ENCODE data around the gene MPC1. TPM values are rescaled to one million over a fixed set of nuclear protein-coding genes. Genes with fewer than 3 reads are reported as not detected.
A peak's percentile ranks its signal among the peaks of the same experiment; 100 is the strongest.
"Not testable (repeated sequence)": the region's sequence is repeated elsewhere in the genome, so short reads cannot be mapped to it uniquely, and the experiment has no call there.

Gene MPC1
- total RNA-seq, 1 donor from 2014 or later, result 69.7 TPM

DNA sequence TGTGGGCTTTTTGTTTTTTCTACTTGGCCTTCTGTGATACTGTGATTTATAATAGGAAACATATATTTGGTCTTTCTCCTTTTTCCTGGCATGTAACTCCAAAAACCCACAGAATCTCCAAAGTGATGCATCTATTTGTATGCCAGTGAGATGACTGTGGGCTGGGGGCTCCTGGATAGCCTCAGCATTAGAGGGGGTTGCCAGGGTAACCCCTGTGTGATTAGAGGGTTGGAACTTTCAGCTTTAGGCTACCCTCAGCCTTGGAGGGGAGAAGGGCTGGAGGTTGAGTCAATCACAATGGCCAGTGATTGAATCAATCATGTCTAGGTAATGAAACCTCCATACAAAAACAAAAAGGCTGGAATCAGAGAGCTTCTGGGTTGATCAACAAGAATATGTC lies 29.8 kb downstream of the MPC1 start:
- DNase-seq (ENCODE audit: low spot score in 2 of 2), result no peak
- no peak for FAIRE-seq

DNA sequence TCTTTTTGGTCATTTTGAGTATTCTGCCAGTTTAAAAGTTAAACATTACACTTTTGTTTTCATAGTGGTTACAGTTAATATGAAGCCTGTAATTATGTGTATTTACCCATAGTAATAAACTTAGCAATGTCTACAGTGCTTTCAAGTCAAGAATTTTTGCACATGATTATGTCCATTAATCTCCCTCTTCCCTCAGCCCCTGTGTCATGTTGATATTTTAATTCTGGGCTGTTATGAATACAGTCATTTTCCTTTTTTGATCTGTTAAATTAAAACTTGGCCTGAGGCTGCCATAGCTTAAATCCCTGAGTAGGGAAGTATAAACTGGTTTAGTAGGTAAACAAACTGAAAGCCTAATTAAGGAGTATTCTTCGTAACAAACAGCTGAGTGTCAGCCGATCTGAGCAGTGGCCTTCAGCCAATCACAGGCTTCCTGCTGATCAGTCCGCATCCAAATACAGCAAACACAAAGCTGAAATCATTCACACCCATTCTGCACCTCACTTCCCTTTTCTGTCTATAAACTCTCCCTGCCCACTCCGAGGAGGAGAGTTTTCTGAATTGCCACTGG lies 30.9 kb downstream of the MPC1 start:
- DNase-seq (ENCODE audit: low spot score in 2 of 2) (no peak), FAIRE-seq (no peak)

DNA sequence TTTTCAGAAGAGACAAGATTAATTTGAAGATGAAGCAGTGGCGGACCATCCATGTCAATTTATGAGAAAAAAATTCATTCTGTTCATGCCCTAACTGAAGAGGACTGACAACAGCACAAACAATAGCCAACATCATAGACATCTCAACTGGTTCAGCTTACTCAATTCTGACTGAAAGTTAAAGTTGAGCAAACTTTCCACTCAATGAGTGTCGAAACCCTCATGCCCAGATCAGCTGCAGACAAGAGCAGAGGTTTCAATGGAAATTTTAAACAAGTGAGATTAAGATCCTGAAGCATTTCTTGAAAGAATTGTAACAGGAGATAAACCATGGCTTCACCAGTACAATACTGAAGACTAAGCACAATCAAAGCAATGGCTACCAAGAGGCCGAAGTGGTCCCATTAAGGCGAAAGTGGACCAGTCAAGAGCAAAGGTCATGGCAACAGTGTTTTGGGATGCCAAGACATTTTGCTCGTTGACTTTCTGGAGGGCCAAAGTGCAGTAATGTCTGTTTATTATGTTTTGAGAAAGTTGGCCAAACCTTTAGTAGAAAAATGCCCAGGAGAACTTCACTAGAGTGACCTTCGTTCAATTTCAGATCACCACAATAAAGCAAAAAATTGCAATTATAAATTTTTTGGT lies 34.3 kb downstream of the MPC1 start:
- FAIRE-seq (no peak), DNase-seq (ENCODE audit: low spot score in 2 of 2) (no peak)

DNA sequence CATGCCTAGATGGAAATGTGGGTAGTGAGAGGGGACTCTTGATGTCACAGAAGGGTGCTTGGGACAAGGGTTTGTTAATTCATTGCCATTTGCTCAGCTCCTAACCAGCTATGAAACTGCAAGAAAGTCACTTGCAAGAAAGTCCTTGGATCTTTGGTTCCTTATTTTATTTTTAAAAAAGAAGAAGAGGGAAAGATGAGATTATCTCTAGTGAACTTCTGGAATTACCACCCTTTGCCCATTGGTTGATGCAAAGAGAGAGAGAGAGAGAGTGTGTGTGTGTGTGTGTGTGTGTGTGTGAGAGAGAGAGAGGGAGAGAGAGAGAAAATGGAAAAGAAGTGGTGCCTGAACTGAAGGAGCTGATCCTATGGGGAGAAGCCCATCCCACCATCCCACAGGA lies 35.8 kb downstream of the MPC1 start:
- DNase-seq (ENCODE audit: low spot score in 2 of 2), result no peak
- no peak for FAIRE-seq

DNA sequence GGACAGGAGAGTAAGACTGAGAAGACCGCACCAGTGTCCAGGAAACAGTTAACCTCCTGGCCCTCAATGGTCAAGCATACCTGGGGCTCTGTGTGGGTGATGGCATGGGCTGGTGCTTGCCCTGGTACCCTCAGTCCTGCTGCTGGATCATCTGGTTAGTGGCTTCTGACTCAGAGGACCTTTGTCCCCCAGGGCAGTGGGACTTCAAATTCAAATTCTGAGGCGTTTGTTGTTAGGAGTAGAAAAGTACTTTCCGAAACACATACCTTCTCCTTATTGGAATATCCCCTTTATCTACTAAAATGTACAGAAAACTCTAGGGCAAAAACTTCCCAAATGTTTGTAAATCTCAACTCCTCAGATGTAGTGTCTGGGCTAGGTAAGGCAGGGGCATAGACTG lies 36.3 kb downstream of the MPC1 start:
- FAIRE-seq, result no peak
- DNase-seq (ENCODE audit: low spot score in 2 of 2), result no peak

DNA sequence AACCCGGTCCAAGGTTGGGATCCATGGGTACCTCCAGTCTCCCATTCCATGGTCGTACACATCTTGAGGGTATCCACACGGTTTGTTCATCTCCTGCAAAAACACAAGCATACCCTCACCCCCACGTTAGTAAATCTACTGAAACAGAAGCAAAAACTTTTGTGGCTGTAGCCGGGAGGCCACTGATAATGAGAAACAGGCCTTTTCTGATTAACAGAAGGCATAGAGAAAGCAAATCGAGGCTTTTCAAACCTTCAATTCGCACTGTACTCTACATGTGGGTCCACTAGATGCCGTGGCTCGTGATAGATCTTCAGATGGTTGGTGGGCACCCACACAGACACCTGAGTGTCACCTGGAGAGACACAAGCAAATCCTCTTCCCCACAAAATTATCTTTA lies 37.1 kb downstream of the MPC1 start:
- FAIRE-seq; DNase-seq (ENCODE audit: low spot score in 2 of 2): not testable (repeated sequence)

DNA sequence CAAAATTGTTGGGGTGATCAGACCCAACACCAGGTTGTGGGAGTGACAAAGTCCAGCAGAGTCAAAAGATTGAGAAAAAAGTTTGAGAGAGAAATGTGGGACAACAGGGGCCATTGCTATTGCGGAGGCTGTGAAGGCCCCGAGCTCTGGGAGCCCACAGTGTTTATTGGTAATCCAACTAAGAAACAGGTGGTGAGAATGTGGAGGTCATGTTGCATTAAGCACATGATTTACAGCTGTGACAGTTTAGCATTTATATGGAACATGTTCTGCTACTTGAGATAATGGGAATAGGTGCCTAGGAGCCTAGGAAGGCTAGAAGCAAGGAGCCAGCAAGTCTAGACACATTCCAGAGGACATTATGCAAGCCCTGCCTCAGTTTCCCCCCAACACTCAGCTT lies 37.8 kb downstream of the MPC1 start:
- FAIRE-seq; DNase-seq (ENCODE audit: low spot score in 2 of 2): not testable (repeated sequence)

DNA sequence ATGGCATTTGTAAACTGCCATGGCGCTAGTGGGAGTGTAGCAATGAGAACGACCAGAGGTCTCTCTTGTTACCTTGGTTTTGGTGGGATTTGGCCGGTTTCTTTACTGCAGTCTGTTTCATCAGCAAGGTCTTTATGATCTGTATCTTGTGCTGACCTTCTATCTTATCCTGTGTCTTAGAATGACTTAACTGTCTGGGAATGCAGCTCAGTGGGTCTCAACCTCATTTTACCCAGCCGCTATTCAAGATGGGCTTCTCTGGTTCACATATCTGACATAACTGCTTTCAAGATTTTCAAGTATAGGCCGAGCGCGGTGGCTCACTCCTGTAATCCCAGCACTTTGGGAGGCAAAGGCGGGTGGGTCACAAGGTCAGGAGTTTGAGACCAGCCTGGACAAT lies 38.5 kb downstream of the MPC1 start:
- DNase-seq (ENCODE audit: low spot score in 2 of 2), result no peak
- no peak for FAIRE-seq

DNA sequence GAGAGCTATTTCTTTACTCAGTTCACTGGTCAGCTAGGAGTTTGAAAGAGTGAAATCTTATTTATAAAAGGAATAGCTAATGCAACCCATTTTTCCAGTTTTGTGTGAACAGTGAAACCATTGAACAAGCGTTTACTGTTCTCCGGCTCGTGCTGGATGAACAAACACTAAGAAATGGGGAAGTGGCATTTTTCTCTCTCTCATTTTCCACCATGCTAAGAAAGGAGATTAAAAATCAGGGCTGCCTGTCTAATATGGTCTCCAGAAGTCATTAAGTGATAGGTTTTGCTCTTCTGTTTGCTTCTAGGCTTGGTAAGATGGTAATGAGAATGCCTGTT lies 39.6 kb downstream of the MPC1 start:
- FAIRE-seq (no peak), DNase-seq (ENCODE audit: low spot score in 2 of 2) (no peak)

DNA sequence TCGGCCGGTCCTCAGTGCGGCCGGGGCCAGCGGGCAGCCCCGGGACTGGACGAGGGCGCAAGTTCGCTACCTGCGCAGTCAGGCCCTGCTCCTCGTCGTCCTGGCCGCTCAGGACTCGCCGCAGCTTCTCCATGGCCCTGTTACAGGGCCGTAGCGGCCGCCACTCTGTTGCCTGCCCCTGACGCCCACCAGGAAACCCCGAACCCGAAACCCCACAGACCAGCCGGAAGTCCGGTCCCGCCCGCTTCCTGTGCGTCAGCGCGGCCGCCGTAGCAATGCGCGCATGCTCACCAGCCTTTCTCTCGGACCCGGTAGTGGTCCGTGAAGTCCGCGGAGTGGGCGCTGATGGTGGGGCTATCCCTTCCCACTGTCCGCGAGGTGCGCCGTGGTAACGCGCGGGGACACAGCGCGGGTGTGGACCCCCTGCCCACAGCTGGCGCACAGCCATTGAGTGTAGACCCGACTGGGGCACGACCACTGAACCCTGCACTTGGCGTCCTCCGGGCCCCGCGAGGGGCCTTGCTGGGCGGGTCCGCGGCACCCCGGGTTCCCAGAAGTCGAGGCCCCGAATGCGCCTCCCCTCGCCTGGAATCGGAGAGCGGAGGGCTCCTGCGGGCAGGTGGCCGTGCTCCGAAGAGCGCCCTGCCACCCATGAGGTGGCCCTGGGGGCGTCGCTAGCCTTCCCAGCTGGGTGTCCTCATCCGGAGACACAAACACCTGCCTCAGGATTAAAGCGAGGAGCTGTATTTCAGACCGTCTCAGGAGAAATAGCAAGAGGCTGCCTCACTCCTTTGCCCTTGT lies 40.2 kb downstream of the MPC1 start, which contains the start of gene SFT2D1:
Gene SFT2D1 (minus strand): TSS at position 197 of the 801 bp plus-strand sequence. CDS start 64 bp downstream, at position 133.
- DNase-seq (ENCODE audit: low spot score in 2 of 2) (peak; percentile 86 to 91), FAIRE-seq (no peak)

DNA sequence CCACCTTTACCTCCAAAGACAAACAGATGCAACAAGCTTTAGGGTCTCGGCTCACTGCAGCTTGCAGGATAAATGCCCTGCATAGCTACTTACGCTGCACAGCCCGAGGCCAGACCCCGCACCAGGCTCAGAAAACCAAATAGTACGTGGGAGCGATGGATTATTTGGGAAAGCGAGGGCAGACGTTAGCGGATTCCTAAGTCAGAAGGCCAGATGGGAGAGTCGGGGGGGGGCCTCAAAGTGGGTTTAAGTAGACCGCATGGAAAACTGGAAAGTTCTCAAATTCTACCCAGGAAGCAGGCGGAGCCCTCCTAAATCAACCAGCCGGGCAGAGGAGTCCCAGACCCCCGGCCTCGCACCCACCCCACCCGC lies 40.8 kb downstream of the MPC1 start:
- no peak for FAIRE-seq
- DNase-seq (ENCODE audit: low spot score in 2 of 2), result no peak

DNA sequence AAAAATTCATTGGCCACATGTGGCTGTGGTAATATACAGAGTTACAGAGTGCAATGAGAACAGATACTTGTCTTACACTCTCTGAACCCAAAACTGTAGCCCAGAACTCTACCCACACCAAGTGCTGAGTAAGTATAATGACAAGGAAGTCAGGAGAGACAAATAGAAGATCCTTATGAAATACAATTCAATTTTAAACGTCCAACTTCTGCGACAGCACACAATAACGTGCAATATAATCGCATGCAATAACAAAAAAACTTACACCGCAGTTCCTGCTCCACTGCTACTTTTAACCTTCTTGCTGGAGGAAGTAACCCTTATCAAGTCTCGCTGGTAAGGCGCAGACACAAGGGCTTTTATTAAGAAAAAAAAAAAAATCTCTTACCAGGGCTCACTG lies 41.3 kb downstream of the MPC1 start:
- FAIRE-seq (no peak), DNase-seq (ENCODE audit: low spot score in 2 of 2) (no peak)

DNA sequence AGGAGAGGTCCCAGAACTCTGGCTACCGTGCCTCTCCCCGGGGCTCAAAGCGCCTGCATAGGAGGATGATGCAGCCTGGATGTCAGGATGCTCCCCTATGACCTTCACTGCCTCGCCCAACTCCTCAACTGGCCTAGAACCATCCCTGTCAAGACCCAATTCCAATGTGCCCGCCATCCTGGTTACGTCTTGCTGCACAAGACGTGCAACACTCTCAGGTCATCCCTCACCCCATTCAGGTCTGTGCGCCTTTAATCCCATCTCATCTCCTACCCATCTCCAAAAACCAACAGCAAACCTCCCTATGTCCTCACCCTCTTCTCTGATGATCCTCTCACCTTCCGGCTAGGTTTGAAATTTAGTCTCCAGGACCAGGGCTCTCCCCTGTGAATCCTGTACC lies 43.9 kb downstream of the MPC1 start:
- no peak for FAIRE-seq
- no peak for DNase-seq (ENCODE audit: low spot score in 2 of 2)

DNA sequence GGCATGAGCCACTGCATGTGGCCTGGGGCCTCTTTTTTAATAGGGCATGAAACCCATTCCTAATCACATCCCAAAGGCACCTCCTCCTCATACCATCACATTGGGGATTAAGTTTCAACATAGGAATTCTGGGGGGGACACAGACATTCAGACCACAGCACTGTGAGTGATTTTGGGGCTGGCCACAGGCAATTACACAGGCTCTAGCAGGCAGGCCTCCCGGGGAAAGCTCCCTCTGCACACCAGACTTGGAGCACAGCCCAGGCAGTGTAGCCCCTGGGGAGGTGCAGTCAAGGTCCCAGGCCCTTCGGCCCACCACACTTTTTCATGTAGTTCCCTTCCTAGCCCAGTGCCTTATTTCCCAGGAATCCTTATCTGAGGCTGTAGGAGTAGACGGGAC lies 45.9 kb downstream of the MPC1 start:
- DNase-seq (ENCODE audit: low spot score in 2 of 2), result no peak
- no peak for FAIRE-seq

DNA sequence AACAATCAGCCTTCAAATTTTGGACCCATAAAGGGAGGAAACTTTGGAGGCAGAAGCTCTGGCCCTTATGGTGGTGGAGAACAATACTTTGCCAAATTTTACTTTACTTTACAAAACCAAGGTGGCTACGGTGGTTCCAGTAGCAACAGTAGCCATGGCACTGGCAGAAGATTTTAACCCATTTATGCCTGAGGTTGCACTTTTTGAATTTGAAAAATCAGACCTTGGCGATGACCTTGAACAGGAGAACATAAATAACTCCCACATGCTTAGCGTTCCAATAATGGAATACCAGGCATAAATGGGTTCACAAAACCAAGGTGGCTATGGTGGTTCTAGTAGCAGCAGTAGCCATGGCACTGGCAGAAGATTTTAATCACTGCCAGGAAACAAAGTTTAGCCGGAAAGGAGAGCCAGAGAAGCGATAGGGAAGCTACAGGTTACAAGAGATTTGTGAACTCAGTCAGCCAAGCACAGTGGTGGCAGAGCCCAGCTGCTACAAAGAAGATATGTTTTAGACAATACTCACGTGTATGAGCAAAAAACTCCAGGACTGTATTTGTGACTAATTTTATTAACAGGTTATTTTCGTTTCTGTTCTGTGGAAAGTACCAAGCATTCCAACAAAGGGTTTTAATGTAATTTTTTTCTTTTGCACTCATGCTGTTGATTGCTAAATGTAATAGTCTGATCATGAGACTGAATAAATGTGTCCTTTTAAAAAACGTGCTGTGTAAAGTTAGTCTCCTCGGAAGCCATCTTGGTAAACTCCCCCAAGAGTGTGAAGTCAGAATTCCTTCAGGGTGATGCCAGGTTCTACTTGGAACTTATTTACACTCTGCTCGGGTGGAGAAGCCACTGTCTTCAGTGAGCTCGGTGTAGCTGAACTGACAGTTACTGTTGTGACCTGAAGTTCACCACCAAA lies 47.1 kb downstream of the MPC1 start:
- DNase-seq (ENCODE audit: low spot score in 2 of 2), result no peak

DNA sequence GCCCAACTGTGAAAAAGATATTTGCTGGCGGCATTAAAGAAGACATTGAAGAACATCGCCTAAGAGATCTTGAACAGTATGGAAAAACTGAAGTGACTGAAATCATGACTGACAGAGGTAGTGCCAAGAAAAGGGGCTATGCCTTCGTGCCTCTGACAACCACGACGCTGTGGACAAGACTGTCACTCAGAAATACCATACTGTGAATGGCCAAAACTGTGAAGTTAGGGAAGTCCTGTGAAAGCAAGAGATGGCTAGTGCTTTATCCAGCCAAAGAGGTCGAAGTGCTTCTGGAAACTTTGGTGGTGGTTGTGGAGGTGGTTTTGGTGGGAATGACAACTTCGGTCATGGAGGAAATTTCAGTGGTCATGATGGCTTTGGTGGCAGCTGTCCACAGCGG lies 47.9 kb downstream of the MPC1 start:
- no peak for DNase-seq (ENCODE audit: low spot score in 2 of 2)
- no peak for FAIRE-seq

More for the DNA sequence above, 47.1 kb downstream of the MPC1 start:
- FAIRE-seq, result no peak

DNA sequence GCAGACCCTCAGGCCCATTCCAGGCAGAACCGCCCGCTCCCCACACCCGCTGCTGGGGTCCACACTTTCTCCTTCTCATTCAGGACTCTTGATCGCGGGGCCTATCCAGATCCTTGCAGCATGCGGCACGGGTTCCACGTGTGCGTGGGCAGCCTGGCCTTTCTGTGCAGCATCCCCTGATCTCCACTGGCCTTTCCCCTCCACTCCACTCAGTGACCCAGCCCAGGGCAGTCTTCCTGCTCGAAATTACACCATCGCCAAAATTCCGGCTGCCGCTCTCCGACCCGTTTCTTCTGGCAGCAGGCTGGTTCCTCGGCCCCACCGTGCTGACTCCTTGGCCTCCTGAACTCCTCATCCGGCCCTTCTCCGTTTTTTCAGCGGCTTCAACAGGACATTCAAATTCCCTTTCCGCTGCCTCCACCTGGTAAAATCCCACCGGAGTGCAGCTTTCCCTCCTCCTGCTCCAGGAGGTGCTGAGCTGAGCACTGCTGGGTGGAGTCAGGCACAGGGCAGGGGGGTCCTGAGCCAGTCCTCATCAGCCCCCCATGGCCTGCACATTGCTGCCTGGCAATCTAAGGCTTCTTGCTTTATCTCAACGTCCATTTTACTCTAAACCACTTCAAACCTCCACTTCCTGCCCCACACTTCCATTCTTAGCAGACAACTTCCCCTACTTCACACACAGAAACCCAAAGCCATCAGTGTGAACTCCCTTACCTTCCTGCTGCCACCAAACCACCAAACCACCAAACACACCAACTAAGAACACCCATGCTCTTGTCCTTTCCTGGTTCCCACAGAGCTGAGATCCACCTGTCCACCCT lies 49.4 kb downstream of the MPC1 start:
- no peak for FAIRE-seq

DNA sequence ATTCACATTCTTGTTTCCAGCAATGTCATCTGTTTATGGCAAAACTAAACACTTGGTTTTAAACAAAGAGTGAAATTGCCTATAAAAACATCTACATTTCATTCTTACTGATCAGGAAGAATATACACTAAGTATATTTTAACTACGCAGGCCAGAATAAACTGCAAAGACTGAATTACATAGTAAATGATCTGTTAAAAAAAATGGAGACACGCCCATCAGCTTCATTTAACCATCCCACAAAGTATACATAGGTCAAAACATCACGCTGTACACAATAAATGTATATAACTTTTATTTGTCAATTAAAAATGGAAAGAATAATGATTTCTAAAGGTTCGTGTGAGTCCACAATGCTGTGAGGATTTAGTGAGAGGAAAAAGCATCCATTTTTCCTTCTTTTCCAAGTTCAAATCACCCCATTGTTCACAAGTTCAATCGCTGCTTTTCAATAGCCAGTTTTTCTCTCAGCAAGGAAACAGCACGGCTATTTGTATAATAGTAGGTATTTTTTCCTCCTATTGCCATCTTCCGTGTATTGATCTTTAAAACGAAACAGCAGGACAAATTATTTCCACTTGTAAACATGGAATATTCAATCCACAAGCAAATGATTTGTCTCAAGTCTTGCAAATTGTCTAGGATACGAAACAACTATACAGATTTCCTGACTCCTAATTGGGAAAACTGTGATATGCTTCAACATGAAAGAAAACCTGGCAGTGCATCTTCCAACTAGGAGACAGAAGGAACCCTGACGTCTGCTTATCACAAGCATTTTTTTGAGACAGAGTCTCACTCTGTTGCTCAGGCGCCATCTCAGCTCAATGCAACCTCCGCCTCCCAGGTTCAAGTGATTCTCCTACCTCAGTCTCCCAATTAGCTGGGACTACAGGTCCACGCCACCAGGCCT lies 51.0 kb downstream of the MPC1 start:
- FAIRE-seq, result no peak
- no peak for DNase-seq (ENCODE audit: low spot score in 2 of 2)

More for the DNA sequence above, 49.4 kb downstream of the MPC1 start:
- no peak for DNase-seq (ENCODE audit: low spot score in 2 of 2)

DNA sequence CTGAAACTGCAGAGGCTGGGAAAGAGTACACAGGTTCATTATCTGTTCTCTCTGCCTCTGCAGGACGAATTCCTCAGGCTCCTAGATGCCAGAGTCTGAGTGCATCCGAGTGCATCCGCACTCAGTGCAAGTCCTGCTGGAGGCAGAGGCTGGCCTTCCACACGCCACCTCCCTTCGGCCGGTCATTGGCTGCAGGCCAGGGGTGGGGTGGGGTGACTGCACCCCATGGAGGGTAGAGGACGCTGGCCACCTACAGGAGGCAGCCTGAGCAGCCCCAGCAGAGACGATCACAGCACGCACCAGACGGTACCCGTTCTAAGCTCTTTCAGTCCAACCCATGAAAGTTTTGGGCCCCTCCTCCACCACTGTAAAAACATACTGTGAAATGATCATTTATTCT lies 52.1 kb downstream of the MPC1 start:
- DNase-seq (ENCODE audit: low spot score in 2 of 2) (peak in 1 of 2 donors; percentile 54), FAIRE-seq (no peak)

Measured in frontal cortex (tissue), 4 donors.